Right atrium auricular region (tissue), 2 donors: Measurements from ENCODE around the gene CNGA4. TPM values are rescaled to one million over a fixed set of nuclear protein-coding genes. Genes with fewer than 3 reads are reported as not detected.

Source experiments
- DNase-seq: peaks from one replicate; pipeline ENCODE4 v3.0.0-alpha.2; 2019; ENCODE audit warnings: low spot score
- H3K27ac ChIP-seq, 2 donors: fragments of 200-600 bp; sonication (generic); 1 replicate in 1 of 2; 2 replicates in 1 of 2; pipeline ENCODE4 v1.5.1; 2016 to 2019
- H3K27me3 ChIP-seq, 2 donors: fragments of 200-600 bp; sonication (generic); one replicate each; pipeline versions ENCODE4 v1.5.1 to v1.6.0; 2017 to 2019
- H3K36me3 ChIP-seq: fragments of 200-600 bp; sonication (generic); one replicate; pipeline ENCODE4 v1.5.1; 2016
- H3K4me1 ChIP-seq, 2 donors: fragments of 200-600 bp; sonication (generic); one replicate each; pipeline versions ENCODE4 v1.5.1 to v1.6.0; 2017 to 2019
- H3K4me3 ChIP-seq, 2 donors: fragments of 200-600 bp; sonication (generic); 1 replicate in 1 of 2; 2 replicates in 1 of 2; pipeline ENCODE4 v1.5.1; 2017 to 2019; ENCODE audit warnings: mild to moderate bottlenecking in 1 of 2, moderate library complexity in 1 of 2
- H3K9me3 ChIP-seq, 2 donors: fragments of 200-600 bp; sonication (generic); one replicate each; pipeline ENCODE4 v1.5.1; 2019
- total RNA-seq, 2 donors: library from RNA; depleted of rRNA; stranded (reverse); fragments of >200 nt; gene quantifications; one replicate each; pipeline ENCODE4 v1.1.0, GENCODE V29; 2016
- TF ChIP-seq, protein P1 (sequence below), 2 donors: fragments of 200-600 bp; sonication (generic); IDR thresholded peaks; one replicate each; pipeline ENCODE4 v1.5.1; 2019; ENCODE audit warnings: antibody characterized with exemption in 2 of 2

Gene CNGA4
- total RNA-seq, 2 donors from 2014 or later, result not detected

DNA sequence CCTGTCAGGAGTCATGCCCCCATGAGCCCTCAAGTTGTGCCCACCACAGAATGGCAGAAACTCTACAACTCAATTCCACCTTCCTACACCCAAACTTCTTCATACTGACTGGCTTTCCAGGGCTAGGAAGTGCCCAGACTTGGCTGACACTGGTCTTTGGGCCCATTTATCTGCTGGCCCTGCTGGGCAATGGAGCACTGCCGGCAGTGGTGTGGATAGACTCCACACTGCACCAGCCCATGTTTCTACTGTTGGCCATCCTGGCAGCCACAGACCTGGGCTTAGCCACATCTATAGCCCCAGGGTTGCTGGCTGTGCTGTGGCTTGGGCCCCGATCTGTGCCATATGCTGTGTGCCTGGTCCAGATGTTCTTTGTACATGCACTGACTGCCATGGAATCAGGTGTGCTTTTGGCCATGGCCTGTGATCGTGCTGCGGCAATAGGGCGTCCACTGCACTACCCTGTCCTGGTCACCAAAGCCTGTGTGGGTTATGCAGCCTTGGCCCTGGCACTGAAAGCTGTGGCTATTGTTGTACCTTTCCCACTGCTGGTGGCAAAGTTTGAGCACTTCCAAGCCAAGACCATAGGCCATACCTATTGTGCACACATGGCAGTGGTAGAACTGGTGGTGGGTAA lies 39.6 kb upstream of the CNGA4 start, which contains the start of gene OR52W1:
Gene OR52W1, plus strand, starts transcription at position 51 of the 637 bp plus-strand sequence. Its CDS starts 0 bp downstream, at position 51.
- Histone ChIP-seq H3K27me3 (no peaks in the 10 kb centered on the region), H3K9me3 (no peaks in the 10 kb centered on the region), H3K4me3 (no peak within 1 kb of the TSS), H3K27ac (no peak within 1 kb of the TSS), H3K36me3 (no peaks in the 10 kb centered on the region), H3K4me1 (no peaks in the 10 kb centered on the region)
- DNase-seq, result no peak
- TF ChIP-seq, protein P1, sequence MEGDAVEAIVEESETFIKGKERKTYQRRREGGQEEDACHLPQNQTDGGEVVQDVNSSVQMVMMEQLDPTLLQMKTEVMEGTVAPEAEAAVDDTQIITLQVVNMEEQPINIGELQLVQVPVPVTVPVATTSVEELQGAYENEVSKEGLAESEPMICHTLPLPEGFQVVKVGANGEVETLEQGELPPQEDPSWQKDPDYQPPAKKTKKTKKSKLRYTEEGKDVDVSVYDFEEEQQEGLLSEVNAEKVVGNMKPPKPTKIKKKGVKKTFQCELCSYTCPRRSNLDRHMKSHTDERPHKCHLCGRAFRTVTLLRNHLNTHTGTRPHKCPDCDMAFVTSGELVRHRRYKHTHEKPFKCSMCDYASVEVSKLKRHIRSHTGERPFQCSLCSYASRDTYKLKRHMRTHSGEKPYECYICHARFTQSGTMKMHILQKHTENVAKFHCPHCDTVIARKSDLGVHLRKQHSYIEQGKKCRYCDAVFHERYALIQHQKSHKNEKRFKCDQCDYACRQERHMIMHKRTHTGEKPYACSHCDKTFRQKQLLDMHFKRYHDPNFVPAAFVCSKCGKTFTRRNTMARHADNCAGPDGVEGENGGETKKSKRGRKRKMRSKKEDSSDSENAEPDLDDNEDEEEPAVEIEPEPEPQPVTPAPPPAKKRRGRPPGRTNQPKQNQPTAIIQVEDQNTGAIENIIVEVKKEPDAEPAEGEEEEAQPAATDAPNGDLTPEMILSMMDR (IDR thresholded peaks at IDR 0.05), result no peak

DNA sequence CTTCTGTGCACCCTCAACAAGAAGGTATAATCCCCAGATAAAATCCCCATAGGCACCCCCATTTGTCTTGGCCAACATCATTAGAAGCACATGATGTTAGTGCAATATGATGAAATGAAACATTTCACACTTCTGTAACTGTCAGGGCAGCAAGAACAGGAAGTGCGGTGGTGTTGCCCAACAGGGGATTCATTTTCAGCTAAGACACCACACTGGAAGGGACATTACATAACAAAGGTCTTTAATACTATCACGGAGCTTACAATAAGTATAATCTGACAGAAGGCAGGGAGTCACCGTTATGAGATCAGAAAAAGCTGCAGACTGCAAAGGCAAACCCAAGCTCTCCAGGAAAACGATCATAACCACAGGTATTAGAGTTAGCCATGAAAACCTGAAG lies 37.9 kb upstream of the CNGA4 start:
- peak; percentile 71 for DNase-seq
- H3K36me3 ChIP-seq, result peaks cover 10% of the 10 kb centered on the region
- no peak overlapping the region for H3K4me3 ChIP-seq
- TF ChIP-seq, protein P1 (IDR thresholded peaks at IDR 0.05), result no peak
- H3K4me1 ChIP-seq, result no peaks in the 10 kb centered on the region
- H3K27ac ChIP-seq, result no peak overlapping the region
- H3K27me3 ChIP-seq, result no peaks in the 10 kb centered on the region
- H3K9me3 ChIP-seq, result no peaks in the 10 kb centered on the region

DNA sequence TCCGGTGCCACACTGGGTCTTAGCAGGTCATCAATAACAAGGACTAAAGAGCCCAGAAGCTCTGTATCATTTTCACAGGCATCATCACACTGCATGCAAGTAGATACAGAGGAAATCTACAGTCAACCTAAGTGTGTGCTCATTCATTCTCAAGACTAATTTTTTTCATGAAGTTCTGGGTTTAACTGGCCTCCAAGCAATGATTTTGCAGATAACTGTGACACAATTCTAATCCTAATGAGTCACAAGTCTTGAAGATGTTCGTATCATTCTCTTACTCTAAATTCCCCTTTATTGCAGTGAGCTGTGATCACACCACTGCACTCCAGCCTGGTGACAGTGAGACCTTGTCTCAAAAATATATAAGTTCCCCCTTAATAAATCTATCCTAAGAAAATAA lies 37.4 kb upstream of the CNGA4 start:
- H3K27me3 ChIP-seq, result no peaks in the 10 kb centered on the region
- H3K36me3 ChIP-seq, result peaks cover 13% of the 10 kb centered on the region
- H3K9me3 ChIP-seq, result no peaks in the 10 kb centered on the region
- no peak overlapping the region for H3K27ac ChIP-seq
- no peaks in the 10 kb centered on the region for H3K4me1 ChIP-seq
- H3K4me3 ChIP-seq, result no peak overlapping the region
- no peak for DNase-seq
- TF ChIP-seq, protein P1 (IDR thresholded peaks at IDR 0.05), result no peak

- Histone ChIP-seq H3K4me3 (no peak overlapping the region), H3K27me3 (no peaks in the 10 kb centered on the region), H3K9me3 (no peaks in the 10 kb centered on the region), H3K27ac (no peak overlapping the region), H3K36me3 (peaks cover 15% of the 10 kb centered on the region), H3K4me1 (no peaks in the 10 kb centered on the region)
- no peak for DNase-seq
- TF ChIP-seq, protein P1 (IDR thresholded peaks at IDR 0.05), result no peak
Measured at GRCh38 chr11:6202041-6202440, 36.8 kb upstream of the CNGA4 start.

DNA sequence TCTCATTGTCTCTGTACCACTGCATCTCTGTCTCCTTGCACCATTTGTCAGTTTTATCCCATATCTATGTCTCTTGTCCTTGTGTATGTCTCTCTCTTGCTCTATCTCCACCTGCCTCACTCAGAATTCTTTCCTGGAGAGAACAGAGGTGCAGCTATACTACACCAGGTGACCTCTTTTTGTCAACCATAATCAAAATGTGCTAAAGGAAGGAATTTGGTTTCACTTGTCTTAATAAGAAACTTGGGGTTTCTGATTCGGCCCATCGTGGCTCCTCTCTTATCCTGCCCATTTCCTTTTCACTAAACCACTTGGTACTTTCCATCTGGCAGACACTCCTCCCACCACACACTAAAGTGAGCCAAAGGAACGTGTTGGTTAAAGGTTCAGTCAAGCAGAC lies 35.6 kb upstream of the CNGA4 start:
- no peak overlapping the region for H3K27ac ChIP-seq
- no peaks in the 10 kb centered on the region for H3K9me3 ChIP-seq
- TF ChIP-seq, protein P1 (IDR thresholded peaks at IDR 0.05), result no peak
- DNase-seq, result no peak
- H3K27me3 ChIP-seq, result no peaks in the 10 kb centered on the region
- peaks cover 15% of the 10 kb centered on the region for H3K36me3 ChIP-seq
- no peaks in the 10 kb centered on the region for H3K4me1 ChIP-seq
- H3K4me3 ChIP-seq, result no peak overlapping the region

DNA sequence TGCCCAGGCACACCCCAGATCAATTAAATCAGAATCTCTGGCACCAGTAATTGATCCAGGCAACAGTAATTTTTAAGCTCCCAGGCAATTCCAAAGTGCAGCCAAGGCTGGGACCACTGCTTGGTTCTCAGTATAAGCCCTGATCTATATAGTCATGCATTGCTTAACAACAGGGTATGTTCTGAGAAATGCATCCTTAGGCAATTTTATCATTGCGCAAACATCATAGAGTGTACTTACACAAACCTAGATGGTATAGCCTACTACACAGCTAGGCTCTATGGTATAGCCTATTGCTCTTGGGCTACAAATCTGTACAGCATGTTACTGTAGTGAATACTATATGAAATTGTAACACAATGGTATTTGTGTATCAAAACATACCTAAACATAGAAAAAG lies 34.2 kb upstream of the CNGA4 start:
- TF ChIP-seq, protein P1 (IDR thresholded peaks at IDR 0.05), result no peak
- H3K4me3 ChIP-seq, result no peak overlapping the region
- no peak overlapping the region for H3K27ac ChIP-seq
- no peaks in the 10 kb centered on the region for H3K4me1 ChIP-seq
- H3K27me3 ChIP-seq, result no peaks in the 10 kb centered on the region
- H3K9me3 ChIP-seq, result no peaks in the 10 kb centered on the region
- DNase-seq, result no peak
- peaks cover 17% of the 10 kb centered on the region for H3K36me3 ChIP-seq
